BJ (cell line): ENCODE measurements around the gene NLRP12. TPM values are rescaled to one million over a fixed set of nuclear protein-coding genes. Genes with fewer than 3 reads are reported as not detected.
"Not testable (repeated sequence)": the region's sequence is repeated elsewhere in the genome, so short reads cannot be mapped to it uniquely, and the experiment has no call there.

Experiments
- CTCF ChIA-PET: fragments of 350-600 bp; formaldehyde crosslinking; extraction: SDS; loops from one replicate; lab custom pipeline; 2021; ENCODE audit warnings: antibody characterized with exemption, inconsistent platforms; lab: Yijun Ruan, JAX
- POLR2A ChIA-PET: fragments of 300-600 bp; sonication (Branson Sonifier 250); formaldehyde crosslinking; extraction: SDS; loops from one replicate; lab custom pipeline; 2021; ENCODE audit warnings: antibody characterized with exemption; lab: Charles Lee
- DNase-seq: peaks from one replicate; pipeline ENCODE4 v3.0.0-alpha.2; 2011; ENCODE audit warnings: low read depth
- H3K27me3 ChIP-seq: 2 replicates; pipeline ENCODE4 v1.6.0; 2011; ENCODE audit warnings: low read length; ENCODE audit not compliant: control insufficient read depth, insufficient read depth
- H3K36me3 ChIP-seq: 2 replicates; pipeline ENCODE4 v1.5.1; 2011; ENCODE audit warnings: low read length; ENCODE audit not compliant: control insufficient read depth, insufficient read depth
- H3K4me3 ChIP-seq: 2 replicates; pipeline ENCODE4 v1.5.1; 2011; ENCODE audit warnings: low read depth, mild to moderate bottlenecking, control low read depth, low read length
- polyA plus RNA-seq: library from polyadenylated mRNA; depleted of rRNA; stranded (reverse); fragments of >200 nt; gene quantifications from 2 replicates; pipeline ENCODE4 v1.2.3, GENCODE V29; 2011
- TF ChIP-seq, protein P1 (sequence below): IDR thresholded peaks from 2 replicates; pipeline ENCODE4 v1.5.1; 2011; ENCODE audit warnings: low read depth, mild to moderate bottlenecking, control low read depth, inconsistent platforms, low read length, moderate library complexity; ENCODE audit not compliant: insufficient read depth

NLRP12 gene
- polyA plus RNA-seq, 1 experiment: not detected

DNA sequence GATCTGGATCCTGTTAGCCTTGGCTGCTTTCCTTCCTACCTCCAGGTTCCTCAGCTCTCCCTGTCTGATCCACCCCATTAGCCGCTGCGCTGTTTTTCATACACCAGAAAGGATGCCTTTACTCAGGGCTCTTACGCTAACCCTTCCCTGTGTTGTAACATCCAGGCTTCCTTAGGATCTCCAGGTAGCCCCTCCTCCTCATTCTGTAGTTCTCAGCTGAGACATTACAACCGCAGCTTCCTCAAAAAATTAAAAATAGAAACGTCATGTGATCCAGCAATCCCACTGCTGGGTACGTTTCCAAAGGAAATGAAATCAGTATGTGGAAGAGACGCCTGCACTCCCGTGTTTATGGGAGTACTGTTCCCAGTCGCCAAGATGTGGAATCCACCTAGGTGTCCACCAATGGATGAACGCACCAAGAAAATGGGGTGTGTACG, 25.1 kb upstream of the NLRP12 start:
- no peaks in the 10 kb centered on the region for H3K36me3 ChIP-seq
- ChIA-PET CTCF (interaction anchor here (1.0 to 2.2 kb wide), 6 partner anchors 24 to 181 kb away, joined by 3 to 7 read pairs (median 4); partner anchors contain the start of gene PRKCG), POLR2A (no interaction called here)
- TF ChIP-seq, protein P1, sequence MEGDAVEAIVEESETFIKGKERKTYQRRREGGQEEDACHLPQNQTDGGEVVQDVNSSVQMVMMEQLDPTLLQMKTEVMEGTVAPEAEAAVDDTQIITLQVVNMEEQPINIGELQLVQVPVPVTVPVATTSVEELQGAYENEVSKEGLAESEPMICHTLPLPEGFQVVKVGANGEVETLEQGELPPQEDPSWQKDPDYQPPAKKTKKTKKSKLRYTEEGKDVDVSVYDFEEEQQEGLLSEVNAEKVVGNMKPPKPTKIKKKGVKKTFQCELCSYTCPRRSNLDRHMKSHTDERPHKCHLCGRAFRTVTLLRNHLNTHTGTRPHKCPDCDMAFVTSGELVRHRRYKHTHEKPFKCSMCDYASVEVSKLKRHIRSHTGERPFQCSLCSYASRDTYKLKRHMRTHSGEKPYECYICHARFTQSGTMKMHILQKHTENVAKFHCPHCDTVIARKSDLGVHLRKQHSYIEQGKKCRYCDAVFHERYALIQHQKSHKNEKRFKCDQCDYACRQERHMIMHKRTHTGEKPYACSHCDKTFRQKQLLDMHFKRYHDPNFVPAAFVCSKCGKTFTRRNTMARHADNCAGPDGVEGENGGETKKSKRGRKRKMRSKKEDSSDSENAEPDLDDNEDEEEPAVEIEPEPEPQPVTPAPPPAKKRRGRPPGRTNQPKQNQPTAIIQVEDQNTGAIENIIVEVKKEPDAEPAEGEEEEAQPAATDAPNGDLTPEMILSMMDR: no peak
- H3K27me3 ChIP-seq: no peaks in the 10 kb centered on the region
- no peak overlapping the region for H3K4me3 ChIP-seq
- DNase-seq: peak; percentile 74

DNA sequence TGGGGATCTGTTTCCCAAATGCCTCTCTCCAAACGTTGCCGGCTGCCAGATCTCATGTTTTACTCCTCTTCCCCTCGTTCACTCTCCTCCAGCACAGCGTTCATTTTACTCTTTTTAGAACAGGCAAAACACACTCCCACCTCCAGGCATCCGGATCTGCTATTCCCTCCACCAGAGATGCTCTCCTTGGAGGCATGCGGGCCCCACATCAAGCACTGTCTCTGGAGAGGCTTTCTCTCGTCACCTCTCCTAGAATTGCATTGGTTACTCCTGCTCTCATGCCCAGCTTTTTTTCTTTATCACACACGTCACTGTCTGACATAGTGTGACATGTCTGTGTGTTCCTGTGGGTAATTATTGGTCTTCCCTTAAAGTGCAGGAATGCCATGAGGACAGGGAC, 23.4 kb upstream of the NLRP12 start:
- no peaks in the 10 kb centered on the region for H3K36me3 ChIP-seq
- H3K4me3 ChIP-seq: no peak overlapping the region
- ChIA-PET POLR2A (no interaction called here), CTCF (interaction anchor here (1.2 to 2.0 kb wide), 4 partner anchors 11 to 183 kb away, joined by 3 to 8 read pairs (median 4); no protein-coding TSS in a partner anchor)
- no peaks in the 10 kb centered on the region for H3K27me3 ChIP-seq
- no peak for DNase-seq
- TF ChIP-seq, protein P1: no peak

DNA sequence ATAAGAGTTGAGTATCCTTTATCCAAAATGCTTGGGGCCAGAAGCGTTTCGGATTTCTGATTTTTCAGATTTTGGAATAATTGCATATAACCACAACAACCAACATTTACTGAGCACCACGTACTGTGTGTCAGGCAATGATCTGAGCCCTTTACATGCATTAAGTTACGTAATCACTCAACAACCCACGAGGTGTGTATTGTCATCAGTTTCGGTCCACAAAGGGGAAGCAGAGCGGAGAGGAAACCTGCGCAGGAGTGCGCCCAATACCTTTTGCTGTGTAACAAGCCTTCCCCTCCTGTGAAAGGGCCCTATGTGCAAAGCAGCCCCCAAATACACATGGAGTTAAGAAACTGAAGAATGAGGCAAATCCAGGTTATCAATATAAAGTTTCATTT, 20.7 kb upstream of the NLRP12 start:
- no peak overlapping the region for H3K4me3 ChIP-seq
- TF ChIP-seq, protein P1: no peak
- CTCF ChIA-PET: interaction anchor here (0.7 to 1.1 kb wide), 2 partner anchors 9 to 52 kb away, joined by 3 read pairs; no protein-coding TSS in a partner anchor
- no peak for DNase-seq
- H3K36me3 ChIP-seq: no peaks in the 10 kb centered on the region
- no peaks in the 10 kb centered on the region for H3K27me3 ChIP-seq
- POLR2A ChIA-PET: no interaction called here

DNA sequence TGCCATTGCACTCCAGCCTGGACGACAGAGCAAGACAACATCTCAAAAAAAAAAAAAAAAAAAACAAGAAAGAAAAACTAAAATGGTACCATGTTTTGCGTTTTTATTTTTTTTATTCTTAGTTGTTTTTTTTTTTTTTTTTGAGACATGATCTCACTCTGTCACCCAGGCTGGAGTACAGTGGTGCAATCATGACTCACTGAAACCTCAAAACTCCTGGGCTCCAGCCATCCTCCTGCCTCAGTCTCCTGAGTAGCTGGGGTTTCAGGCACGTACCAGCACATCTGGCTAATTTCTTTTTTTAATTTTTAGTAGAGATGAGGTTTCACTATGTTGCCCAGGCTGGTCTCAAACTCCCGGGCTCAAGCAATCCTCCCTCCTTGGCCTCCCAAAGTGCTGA, 16.8 kb upstream of the NLRP12 start:
- H3K4me3 ChIP-seq, H3K27me3 ChIP-seq, POLR2A ChIA-PET, H3K36me3 ChIP-seq: not testable (repeated sequence)
- DNase-seq: peak; percentile 76
- CTCF ChIA-PET: interaction anchor here (0.9 to 2.7 kb wide), 12 partner anchors 10 to 256 kb away, joined by 3 to 37 read pairs (median 4); partner anchors contain the start of gene MYADM

DNA sequence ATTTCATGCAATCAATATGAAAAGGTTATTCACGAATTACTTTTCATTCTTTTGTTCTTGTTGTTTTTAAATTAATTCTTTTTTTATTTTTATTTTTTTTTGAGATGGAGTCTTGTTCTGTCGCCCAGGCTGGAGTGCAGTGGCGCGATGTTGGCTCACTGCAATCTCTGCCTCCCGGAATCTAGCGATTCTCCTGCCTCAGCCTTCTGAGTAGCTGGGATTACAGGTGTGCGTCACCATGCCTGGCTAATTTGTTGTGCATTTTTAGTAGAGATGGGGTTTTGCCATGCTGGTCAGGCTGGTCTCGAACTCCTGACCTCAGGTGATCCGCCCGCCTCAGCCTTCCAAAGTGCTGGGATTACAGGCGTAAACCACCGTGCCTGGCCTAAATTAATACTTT, 16.1 kb upstream of the NLRP12 start:
- DNase-seq, H3K27me3 ChIP-seq, H3K4me3 ChIP-seq, POLR2A ChIA-PET, H3K36me3 ChIP-seq: not testable (repeated sequence)
- CTCF ChIA-PET: interaction anchor here (1.8 to 2.7 kb wide), 3 partner anchors 14 to 183 kb away, joined by 4 to 37 read pairs (median 5); no protein-coding TSS in a partner anchor

DNA sequence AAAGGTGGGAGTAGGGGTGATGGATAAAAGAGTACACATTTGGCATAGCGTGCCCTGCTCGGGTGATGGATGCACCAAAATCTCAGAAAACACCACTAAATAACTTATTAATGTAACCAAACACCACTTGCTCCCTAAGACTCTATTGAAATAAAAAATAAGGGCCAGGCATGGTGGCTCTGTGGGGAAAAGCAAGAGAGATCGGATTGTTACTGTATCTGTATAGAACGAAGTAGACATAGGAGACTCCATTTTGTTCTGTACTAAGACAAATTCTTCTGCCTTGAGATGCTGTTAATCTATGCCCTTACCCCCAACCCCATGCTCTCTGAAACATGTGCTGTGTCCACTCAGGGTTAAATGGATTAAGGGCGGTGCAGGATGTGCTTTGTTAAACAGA, 14.3 kb upstream of the NLRP12 start:
- DNase-seq, POLR2A ChIA-PET, CTCF ChIA-PET, H3K36me3 ChIP-seq, H3K27me3 ChIP-seq, H3K4me3 ChIP-seq: not testable (repeated sequence)

DNA sequence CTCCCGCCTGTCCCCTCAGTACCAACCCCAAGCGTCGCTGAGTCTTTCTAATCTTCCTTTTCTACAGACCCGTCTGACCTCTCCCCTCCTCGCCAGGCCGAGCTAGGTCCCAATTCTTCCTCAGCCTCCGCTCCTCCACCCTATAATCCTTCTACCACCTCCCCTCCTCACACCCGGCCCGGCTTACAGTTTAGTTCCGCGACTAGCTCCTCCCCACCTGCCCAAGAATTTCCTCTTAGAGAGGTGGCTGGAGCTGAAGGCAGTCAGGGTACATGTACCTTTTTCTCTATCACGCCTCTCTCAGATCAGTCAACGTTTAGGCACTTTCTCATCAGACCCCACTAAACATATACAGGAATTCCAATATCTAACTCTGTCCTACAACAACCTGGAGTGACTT, 8.7 kb upstream of the NLRP12 start:
- CTCF ChIA-PET, POLR2A ChIA-PET, H3K36me3 ChIP-seq: not testable (repeated sequence)

More for the DNA sequence above, 8.7 kb upstream of the NLRP12 start:
- H3K27me3 ChIP-seq, H3K4me3 ChIP-seq, DNase-seq: not testable (repeated sequence)
